ENCODE measurements around the gene STAT1.

DNA sequence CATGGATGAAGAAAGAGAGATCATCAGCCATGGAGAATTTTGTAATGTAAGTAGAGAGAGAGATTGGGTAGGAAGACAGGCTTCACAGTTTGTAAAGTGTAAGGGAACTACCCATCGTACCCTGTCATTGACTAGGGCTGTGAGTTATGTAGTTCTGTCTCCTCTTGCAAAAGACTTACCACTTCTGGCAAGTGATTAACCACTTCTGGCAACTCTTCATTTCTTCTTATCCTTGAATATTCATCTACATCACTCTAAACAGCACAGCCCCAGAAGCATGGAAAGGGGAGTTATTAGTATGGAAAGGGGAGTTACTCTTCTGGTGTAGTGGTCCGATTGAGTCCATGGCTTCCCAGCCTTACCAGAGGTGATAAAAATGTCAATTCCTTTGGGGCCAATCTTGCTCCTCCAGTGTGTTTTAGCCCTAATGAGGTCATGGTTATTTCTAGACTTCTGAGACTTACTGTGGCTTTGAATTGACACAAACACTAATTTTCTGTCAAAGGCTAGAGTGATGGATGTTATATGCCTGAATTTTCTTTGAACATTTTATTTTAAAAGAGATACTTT lies 52.0 kb downstream of the STAT1 start:
- no peak for TF ChIP-seq CTCF (IDR thresholded peaks at IDR 0.05; ENCODE audit: borderline replicate concordance, extremely low read depth, low read length, poor library complexity, severe bottlenecking)
- TF ChIP-seq EZH2 (IDR thresholded peaks at IDR 0.05; ENCODE audit: borderline replicate concordance, low read depth, low read length, severe bottlenecking) = no peak
